Forelimb muscle (tissue), 1 donor: Measurements from ENCODE around the gene CFAP57. TPM values are rescaled to one million over a fixed set of nuclear protein-coding genes. Genes with fewer than 3 reads are reported as not detected.

ENCODE experiments used
- DNase-seq: peaks from one replicate; pipeline ENCODE4 v3.0.0-alpha.2; 2013; ENCODE audit warnings: low read depth
- polyA plus RNA-seq: library from polyadenylated mRNA; unstranded; fragments of 120-200 nt; gene quantifications from one replicate; pipeline ENCODE4 v1.2.1, GENCODE V29; 2013; ENCODE audit not compliant: insufficient read length

CFAP57 gene
- polyA plus RNA-seq, 1 donor, result 0.08 TPM

DNA sequence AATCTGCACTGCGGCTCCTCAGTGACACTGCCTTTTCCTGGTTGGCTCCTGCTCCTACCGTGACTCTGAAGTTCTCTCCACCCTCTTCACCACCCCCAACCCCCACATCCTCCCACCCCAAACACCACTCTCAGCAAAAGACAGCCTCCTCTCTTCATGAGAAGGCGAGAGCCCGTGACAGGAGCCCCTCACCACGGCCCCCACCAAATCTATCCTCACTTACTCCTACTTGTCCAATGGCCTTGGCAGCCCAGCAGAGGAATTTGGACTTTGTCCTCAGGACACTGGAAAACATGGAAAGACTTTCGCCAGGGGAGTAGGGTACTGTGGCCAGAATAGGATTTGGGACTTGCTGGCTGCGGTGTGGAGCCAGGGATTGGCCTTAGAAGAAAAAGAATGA lies 104.5 kb downstream of the CFAP57 start:
- no peak for DNase-seq

DNA sequence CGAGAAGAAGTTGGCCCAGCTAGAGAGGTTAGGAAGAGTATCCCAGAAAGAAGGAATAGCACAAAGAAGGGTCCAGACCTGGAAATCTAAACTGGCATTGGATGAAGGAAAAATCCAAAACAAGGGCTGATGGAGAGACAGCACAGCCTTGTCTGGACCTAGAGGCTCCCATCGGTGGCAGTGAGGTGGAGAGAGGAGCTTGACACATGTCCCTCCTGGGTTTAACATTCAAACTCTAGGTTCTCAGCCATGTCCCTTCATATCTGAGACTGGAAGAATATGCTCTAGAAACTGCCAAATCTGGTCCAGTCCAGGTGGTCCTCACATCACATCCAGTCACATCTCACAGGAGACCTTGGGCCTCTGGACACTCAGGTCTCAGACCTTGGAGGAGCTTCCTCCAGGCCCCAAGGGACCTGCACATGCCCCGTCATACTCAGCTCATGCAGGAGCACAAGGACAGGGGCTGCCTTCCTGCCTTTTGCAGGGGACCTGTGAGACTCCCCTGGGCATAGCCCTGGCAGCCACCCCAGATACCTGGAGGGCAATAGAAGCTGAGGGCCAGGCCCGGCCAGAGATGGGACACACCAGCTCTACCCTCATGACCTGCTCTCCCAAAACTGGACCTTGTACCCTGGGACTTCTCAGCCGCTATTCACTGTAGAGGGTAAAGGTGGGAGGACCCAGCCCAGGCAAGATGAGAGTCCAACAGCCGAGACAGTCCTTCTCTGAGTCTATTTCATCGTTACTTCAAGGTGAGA lies 105.2 kb downstream of the CFAP57 start:
- DNase-seq, result no peak

DNA sequence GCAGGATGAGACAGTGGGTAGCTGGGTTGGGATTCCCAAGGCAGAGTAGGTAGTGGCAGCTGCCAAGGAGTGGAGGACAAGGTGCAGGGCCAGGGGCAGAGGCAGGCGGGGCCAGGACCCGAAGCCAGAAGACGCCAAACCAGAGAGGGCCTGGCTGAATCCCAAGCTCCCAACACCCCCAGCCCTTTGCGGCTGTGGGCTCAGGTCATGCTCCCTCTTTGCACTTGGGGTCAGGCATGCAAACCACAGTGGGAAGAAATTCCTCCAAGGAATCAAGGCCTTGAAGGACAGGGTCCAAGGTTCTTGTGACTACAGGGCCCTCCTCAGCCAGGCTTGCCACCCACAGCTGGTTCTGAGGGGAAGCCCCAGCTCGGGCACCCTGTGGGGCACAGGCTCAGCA lies 107.0 kb downstream of the CFAP57 start:
- no peak for DNase-seq

DNA sequence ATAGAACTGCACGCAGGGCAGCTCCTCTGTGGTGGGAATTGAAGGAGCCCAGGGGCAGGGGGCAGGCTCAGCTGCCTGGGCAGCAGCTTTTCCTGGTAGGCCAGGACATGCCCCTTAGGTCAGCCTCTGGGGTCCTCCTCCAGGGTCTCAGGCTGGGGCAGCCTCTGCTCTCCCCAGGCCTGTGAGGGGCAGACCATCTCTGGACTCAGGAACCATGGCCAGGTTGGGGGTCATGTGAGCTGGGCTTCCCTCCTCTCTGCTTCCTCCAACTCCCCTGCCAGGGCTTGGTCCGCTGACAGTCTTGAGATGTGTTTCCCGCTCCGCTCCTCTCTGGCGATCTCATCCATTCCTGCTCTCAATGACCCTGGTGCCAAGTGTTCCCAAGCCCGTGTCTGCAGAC lies 107.5 kb downstream of the CFAP57 start:
- DNase-seq, result no peak

DNA sequence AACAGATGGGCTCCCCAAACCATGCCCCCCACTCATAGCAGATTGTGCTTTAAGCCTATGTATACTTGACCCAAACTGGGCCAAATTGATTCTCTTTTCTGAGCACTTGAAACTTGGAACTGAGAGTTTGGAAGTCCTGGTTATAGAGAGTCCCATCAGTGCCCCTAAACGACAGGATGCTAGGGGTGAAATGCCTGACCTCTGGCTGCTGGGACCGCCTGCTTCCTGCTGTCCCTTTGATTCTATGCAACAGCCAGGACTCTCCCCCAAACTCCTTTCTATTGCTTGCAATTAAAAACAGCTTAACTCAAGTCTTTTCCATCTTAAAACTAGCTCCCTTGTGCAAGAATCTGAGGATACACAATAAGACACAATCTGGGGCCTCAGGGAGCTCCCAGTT lies 108.6 kb downstream of the CFAP57 start:
- no peak for DNase-seq

DNA sequence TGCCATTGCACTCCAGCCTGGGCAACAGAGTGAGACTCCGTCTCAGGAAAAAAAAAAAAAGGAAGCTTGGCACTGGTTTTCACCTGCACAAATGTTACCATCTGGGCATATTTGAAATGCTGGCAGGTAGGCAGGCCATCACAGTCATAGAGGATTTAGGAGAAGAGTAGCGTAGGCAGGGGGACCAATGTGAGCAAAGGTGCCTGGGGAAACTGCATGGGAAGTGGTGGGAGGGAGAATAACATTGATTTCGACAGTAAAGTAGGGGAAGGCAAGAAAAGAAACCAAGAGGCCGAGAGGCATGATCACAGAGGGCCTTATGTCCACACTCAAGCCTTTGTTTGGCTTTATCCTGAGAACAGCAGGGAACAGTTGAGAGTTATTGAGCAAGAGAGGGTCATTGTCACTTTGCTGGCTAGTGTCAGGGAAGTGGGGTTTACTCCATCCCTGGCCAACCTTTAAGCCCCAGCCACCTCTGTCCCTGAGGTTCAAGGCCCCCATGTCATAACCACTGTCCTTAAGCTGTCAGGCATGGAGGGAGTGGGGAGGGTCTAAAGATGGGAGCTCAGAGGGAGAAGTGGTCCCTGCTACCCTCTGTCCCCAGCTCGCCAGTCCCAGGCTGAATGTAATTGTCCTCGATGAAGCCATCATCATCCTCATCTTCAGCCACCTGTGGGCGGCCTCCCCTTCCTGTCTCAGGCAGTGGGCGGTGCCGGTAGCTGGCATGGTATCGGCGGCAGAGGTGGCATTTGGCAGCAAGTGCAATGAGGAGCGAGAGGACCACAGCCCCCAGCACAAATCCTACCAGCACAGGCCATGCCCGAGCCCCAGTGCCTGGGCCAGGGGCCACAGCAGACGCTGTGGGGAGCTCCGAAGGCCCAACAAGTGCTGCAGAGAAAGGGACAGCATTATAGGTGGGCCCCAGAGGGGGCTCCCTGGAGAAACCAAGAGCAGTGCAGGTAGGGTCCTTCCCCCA lies 110.4 kb downstream of the CFAP57 start:
- DNase-seq, result no peak

DNA sequence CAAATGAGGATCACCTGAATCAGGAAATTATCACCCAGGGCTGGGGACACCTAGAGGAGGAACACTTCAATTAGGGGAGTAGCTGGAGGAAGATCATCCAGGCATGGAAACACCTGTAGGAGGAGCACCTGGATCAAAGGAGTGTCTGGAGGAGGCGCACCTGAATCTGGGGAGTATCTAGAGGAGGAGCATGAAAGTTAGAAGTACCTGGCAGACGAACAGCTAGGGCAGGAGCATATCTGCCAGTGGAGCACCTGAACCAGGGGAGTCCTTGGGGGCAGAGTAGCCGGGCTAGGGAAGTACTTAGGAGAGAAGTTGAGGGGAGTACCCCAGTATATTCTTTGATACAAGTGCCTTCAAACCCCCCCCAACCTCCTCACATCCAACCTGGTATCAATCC lies 111.9 kb downstream of the CFAP57 start:
- no peak for DNase-seq

DNA sequence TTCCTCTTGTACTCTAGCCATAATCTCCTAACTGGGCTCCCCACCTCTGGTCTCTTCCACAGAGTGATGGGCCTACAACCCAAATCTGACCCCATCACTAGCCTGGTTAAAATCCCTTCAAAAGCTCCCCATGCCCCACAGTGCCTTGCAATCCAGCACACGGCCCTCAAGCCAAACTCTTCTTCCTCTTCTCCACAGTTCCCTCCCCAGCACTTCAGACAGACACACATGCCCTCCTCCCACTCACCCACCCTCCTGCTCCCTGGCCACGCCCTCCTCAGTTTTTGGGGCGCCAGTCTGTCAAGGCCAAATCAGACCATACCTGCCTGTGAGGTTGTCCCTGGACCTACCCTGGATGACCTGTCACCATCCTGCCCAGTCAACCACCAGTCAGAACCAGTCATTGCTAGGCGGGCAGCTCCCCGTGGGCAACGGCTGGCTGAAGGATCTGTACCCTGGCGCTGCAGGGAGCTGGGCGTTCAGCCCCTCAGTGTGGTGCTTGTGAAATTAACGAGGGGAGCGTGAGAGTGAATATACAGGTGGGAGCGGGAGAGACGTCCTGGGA lies 112.5 kb downstream of the CFAP57 start:
- DNase-seq, result no peak

DNA sequence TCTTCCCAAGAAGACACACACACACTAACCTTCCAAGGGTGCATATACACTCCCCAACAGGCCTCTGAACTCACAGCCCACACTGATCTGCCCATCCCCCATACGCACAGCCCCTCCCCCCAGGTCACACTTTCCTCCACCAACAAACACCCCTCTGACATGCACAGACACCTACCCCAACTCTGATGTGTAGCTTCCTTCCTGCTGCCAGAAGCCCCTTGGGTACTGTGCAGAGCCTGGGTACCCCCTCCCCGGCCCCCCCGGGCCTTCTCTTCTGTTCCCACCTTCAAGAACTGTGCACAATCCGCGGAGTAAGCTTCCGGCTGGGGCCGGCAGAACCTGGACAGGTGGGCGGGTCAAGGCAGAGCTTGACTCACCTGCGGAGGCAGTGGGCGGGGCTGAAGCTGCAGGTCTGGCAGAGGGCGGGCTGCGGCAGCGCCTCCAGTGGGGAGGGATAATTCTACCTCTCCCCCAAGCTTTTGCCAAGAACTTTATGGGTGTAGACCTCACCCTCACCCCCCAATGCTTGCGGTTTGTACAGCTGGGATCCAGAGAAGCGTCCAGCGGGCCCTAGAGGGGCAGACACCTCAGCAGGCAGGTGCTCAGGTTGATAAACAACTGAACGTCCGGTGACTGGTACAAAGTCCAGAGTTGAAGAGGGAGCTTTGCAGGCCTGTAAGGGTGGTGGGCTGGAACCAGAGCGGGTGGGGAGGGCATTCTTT lies 113.3 kb downstream of the CFAP57 start, which contains the start of gene C1orf210:
Gene C1orf210, minus strand, starts transcription at position 313 of the 722 bp plus-strand sequence. CDS start 2,311 bp downstream, outside the sequence.
- no peak for DNase-seq

DNA sequence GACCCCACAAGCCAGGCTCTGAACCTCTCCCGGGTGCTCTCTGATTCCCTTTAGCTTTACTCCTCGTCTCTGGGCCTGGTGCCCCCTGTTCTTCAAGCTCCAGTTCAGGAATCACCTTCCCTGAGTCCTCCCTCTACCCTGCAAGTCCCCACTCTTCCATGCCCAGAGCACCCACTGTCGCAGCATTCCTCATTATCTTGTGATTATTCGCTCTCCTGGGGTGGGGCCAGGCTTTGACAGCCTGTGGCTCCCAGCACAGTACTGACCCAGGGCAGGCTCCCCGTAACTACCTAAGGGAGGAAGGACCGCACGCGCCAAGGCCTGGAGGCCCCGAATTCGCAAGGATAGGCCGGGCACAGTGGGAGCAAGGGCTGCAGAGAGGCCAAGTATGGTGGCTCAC lies 114.0 kb downstream of the CFAP57 start:
- no peak for DNase-seq

DNA sequence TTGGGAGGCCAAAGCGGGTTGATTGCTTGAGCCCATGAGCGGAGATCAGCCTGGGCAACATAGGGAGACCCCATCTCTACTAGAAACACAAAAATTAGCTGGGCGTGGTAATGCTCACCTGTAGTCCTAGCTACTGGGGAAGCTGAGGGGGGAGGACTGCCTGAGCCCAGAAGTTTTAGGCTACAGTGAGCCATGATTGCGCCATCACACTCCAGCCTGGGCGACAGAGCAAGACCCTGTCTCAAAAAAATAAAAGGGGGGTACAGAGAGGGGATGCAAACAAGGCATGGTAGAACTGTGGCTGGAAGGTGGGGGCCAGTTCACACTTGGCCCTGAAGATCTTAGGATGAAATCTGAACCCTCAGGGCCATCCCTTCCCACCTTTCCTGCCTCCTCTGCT lies 114.4 kb downstream of the CFAP57 start:
- DNase-seq, result no peak

DNA sequence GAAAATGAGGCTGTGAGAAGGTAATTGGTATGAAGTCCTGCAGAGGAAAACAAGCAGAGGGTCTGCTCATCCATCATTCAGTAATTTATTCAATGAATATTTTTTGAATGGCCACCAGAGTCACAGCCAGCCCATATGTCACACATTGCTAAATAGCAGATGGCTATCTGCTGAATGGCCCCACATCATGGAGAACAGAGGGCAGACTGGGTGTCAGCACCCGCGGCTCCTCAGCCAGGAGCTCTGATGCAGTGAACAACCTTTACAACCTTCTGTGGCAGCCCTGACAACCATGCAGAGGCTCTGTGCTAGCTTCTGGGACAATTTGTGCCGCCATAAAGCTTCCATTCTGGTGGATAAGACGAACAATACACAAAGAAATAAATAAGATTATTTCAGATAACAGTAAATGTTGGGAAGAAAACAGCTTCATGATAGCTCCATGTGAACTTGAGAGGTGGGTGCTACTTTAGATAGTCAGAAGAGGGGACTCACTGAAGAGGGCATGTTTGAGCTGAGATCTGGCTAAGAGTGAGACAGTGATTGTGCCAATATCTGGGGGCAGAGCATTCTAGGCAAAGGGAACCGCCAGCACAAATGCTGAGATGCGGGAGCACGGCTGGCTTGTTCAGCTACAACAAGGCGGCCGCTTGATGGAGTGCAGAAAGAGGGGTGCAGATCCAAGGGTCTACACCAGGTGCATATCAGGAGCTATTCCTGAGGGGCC lies 116.1 kb downstream of the CFAP57 start:
- no peak for DNase-seq

DNA sequence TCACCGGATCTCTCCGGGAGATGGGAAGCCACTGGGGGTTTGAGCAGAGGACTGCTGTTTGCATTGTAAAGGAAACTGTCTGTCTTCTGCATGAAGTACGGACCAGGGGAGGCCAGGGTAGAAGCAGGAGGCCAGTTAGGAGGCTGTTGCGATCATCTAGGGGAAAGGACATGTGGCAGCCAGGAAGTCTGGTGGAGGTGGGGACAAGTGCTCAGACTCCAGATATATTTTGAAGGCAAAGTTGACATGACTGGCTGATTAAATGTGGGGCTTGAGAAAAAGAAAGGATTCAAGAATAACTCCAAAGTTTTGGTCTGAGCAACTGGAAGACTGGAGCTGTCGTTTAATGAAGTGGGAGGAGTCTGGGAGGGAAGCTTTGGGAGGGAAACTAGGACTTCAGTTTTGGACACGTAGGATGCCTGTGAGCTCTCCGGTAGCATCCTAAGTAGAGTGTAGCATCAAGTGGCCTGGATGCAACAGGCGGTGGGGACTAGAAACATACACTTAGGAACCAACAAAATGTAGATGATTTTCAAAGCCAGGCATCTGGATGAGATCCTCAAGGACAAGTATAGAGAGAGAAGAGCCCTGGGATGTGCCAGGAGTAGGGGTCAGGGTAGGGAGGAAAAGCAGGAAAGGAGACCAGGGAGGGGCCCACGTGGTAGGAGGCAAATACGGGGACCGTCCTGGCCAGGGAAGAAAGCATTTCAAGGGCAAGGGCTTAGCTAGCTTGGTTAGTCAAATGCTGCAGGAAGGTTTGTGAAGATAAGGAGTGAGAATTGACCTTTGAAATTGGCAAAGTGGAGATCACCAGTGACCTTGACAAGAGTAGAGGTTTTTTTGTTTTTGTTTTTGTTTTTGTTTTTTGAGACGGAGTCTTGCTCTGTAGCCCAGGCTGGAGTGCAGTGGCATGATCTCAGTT lies 116.9 kb downstream of the CFAP57 start:
- no peak for DNase-seq

DNA sequence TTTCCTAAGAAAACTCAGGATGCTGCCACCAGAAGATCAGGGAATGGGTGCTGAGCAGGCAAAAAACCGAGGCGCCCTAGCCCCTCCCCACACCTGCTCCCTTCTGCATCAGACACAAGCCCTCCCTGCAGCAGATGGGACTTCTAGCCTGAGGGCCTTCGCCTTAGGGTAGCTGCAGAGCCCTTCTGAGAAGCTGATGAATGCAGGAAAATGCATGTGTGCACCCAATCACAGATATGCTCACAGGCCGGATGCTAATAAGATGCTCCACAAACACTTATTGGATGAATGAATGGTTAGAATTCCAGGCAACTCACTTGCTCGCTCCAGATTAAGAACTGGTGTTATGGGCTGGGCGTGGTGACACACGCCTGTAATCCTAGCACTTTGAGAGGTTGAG lies 120.1 kb downstream of the CFAP57 start:
- DNase-seq, result no peak

DNA sequence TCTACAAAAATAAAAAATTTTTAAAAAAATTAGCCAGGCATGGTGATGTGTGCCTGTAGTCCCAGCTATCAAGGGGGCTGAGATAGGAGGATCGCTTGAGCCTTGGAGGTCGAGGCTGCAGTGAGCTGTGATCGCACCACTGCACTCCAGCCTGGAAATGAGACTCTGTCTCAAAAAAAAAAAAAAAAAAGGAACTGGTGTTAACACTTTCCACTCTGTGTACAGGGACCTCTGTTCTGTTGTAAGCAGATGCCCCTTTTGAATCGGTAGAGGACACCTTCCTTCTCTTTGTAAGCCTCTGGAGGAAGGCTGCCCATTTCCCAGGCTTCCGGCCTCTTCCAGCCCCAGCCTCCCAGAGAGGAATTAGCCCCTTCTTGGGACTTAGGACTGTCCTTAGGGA lies 120.5 kb downstream of the CFAP57 start:
- no peak for DNase-seq

DNA sequence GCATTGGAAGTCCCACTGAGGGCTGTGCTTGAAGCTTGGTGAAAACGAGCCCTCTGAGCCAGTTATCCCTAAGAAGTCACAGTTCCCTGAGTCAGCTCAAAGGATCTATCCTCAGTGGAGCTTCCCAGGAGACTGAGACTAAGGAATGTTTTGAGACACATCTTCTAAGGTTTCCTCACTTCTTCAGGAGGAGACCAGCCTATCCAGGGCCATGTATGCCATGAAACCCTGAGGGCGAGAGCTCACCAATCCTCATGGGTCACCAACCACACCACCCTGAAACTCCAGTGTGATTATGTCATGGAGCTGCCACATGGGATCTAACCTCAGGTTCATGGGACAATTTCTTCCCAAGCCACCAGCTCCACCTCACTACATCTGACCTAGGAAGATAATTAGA lies 121.0 kb downstream of the CFAP57 start:
- DNase-seq, result no peak

DNA sequence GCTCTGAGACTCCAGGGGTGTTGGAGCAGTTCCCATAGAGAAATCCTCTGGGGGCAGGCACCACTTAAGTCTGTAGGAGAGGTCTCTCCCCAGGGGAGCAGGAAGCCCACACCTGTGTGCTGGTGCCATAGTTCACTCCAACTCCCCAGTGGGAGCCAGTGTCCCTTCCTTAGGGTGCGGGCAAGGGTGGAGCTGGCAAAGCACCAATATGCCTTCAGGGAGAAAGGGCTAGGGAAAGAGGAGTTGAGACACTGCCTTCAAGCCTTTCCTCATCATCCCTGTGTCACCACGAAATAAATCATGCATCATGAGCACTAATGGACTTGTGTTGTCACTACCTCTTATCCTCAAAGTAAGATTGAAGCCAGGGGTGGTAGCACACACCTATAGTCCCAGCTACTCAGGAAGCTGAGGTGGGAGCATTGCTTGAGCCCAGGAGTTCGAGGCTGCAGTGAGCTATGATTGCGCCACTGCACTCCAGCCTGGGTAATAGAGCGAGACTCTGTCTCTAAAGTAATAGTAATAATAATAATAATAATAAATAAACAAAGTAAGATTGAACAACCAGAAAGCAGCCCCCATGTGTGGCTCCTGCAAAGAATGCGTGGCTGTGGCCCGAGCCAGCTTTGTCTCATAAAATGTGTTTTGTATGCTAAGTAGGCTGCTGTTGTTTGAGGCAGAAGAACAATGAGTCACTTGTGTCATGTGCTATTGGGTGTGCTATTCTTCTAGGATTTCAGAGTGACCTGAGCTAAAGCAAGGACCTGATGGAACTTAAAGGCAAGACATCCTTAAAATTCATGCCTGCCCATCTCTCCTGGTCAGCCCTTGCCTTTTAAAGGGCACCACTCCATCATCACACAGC lies 122.0 kb downstream of the CFAP57 start:
- no peak for DNase-seq

DNA sequence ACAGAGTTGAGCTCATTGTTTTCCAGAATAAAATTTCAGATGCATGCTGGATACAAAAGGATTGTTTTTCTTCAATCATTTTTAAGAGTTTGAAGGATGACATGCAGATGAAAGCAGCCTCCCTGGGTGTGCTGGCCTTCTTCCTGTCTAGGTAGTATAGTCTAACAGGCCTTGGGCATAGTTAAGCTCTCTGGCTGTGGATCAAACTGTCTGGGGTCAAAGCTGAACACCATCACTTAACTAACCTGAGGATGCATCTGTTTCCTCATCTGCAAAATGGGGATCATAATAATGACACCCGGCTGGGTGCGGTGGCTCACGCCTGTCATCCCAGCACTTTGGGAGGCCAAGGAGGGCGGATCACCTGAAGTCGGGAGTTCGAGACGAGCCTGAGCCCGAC lies 122.6 kb downstream of the CFAP57 start:
- no peak for DNase-seq

DNA sequence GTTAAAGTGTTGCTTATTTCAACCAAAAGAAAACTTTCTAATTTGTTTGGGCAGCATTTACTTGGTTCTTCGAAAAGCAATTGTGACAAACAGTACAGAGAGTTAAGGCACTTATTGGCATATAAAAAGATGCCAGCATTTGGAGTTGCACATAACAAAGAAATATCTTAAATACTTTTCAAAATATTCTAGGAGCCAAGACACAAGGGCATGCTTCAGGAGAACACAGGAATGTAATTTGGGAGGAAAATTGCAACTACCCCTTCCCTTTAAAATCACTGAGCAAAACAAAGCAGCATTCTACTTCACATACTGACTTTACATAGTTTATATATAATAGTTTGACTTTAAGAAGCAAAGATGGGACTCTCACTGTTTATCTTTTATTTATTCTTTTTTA lies 124.1 kb downstream of the CFAP57 start:
- no peak for DNase-seq
